Fibroblast of skin of abdomen (primary cell): ENCODE results near the gene GNAI3.

ENCODE experiments used
- DNase-seq: peaks from one replicate; pipeline ENCODE4 v3.0.0-alpha.2; 2013

Gene GNAI3

DNA sequence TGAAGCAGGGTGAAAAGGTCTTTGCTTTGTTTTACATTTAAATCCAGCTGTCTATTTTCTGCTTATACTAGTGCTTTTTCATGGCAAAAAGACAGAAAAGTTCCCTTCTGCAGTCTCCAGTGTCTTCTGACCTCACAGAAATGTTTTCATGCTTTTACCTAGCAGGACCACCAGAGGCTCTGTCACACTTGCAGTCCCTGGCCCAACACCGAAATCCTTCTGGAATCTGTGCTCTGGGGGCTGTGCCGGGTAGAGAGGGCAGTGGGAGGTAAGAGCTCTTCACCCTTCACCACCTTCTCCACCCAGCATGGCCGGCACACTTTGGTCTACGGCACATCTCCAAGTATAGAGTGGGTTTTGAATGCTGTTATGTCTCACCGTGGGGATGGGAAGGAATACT, 50.2 kb downstream of the GNAI3 start:
- DNase-seq, result no peak

DNA sequence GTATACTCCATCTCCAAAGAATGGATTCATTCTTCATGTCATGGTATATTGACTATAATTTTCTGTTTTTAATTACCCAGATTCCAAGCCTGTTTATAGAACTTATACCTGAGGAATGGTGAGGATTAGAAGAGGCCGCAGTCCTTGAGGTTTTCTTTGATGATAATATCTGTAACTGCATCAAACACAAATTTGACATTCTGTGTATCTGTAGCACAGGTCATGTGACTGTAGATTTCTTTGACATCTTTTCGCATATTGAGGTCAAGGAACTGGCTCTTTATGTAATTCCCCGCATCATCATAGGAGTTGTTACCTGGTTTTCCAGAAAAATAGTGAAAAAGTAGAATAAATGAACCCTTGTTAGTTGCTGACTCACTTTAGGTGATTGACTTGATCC, 54.8 kb downstream of the GNAI3 start:
- DNase-seq, result no peak

DNA sequence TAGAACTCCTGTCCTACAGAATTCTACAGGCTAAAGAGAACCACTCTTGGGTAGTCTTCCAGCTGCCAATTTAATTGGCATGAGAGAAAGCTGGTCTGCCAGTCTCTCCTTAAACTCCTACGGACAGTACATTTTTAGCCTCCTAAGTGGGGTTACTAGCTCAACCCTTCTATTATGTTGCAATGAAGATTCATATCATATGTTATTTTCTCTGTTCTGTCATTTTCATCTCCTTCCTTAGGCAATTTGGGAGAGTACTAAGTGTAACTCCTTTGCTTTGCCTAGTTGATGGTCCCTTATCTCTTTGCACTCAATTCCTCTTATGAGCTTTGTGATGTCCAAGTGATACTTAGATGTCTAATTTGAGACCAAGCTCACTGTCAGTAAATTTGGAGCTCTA, 57.0 kb downstream of the GNAI3 start:
- DNase-seq, result no peak

DNA sequence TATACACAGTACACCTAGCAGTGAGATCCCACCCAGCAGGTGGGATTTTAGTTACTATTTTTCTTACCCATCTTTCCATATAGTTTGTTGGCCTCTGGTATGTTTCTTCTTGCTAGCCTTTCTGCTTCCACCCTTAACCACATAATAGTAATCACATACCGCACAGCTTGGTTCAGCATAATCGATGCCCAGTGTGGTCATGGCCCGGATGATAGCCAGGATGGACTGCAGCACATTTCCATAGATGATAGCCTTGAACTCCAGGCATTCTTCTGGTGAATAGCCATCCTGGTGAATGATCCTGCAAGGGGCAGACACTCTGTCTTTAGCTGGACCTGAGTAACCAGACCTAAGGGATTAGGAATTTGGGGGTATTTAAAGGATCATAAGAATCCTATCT, 61.5 kb downstream of the GNAI3 start:
- no peak for DNase-seq

DNA sequence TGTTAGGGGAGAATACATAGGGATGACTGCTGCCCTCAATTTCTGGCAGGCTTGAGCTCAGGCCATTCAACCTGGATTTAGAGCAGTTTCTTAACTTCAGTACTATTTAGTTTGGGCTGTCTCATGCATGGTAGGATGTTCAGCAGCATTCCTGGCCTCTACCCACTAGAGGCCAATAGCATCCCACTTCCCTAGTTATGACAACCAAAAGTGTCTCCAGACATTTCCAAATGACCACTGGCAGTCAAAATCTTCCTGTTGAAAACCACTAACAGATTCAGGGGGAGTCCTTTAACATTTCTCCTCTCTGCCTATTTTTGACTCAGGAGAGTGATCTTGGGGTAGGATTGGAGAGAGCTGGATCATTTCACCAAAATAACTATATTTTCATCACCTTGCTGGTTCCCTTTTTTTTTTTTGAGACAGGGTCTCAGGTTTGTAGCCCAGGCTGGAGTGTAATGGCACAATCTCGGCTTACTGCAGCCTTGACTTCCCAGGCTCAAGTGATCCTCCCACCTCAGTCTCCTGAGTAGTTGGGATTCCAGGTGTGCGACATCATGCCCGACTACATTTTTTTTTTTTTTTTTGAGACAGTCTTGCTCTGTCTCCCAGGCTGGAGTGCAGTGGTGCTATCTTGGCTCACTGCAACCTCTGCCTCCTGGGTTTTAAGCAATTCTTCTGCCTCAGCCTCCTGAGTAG, 62.3 kb downstream of the GNAI3 start:
- DNase-seq, result peak; percentile 61

DNA sequence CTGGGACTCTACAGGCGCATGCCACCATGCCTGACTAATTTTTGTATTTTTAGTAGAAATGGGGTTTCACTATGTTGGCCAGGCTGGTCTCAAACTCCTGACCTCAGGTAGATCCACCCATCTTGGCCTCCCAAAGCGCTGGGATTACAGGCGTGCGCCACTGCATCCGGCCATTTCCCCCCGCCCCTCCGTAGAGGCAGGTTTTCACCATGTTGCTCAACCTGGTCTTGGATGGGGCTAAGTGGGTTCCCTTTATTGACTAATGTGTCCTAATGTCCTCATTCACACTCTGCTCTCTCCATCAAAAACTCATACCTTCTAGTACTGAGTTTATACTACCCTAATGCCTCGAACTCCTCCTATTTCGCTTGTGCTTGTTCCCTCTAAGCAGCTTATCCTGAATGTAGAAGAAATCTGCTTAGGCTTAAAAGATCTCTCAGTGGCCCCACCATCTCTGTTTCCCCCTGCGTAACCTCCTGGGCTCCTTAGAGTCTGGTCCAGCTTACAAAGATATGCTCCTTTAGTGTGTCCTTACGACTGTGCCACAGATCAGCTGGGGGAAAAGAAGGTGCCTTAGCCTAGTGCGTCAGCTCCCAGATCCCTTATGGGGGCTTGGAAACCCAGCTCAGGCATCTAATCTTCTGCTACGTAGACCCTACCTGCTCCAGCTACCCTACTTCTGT, 63.0 kb downstream of the GNAI3 start:
- DNase-seq, result no peak

DNA sequence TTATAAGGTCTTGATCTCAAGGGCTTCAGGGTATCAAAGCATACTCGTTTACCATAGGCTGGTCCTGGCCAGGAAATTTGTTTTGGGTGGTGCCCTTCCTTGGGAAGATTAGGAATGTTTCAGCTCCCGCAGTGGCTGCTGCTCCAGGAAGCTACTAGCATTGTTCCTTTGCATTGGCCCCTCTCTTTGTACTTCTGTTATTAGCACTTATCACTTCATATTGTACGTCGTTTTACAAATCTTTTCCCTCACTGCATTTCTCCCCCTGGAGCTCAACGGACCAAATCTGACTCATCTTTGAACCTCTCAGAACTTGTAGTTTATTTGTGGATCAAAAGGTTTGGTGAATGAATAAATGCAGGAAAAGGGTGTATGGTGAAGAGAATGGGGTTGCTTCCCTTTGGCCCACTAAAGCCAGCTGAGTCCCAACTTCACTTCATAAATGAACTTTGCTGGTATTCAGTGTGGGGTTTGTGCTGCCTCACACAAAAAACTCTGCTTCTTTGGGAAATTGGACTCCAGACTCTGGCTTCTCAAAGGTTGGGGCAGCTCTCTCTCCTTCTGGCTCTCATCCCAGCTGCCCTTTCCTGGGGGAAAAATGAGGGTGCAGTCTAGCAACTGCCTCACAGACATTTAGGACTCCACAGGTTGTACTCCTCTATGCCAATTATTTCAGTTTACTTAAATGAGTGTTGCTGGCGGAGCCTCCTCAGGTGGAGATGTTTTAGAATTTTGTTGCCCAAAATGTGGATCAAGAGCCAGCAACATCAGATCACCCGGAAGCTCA, 65.1 kb downstream of the GNAI3 start:
- peak; percentile 33 for DNase-seq

DNA sequence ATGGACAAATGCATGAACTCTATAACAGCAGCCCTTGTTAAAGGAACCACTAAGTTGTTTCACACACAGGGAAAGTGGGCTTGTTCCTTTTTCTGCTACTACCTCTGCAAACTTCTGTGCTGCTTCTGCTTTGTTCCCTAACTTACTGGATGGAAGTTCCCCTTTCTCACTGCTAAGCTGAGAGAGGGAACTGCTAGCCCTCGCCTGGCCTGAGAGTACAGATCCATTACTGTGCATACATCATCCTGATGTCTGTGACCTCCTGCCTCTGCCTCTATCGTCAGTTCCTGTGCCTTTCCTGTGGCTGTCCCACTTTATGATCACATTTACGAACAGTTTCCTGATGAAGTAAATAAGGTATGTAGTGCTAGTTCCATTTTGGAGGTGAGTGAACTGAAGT, 67.5 kb downstream of the GNAI3 start:
- no peak for DNase-seq

DNA sequence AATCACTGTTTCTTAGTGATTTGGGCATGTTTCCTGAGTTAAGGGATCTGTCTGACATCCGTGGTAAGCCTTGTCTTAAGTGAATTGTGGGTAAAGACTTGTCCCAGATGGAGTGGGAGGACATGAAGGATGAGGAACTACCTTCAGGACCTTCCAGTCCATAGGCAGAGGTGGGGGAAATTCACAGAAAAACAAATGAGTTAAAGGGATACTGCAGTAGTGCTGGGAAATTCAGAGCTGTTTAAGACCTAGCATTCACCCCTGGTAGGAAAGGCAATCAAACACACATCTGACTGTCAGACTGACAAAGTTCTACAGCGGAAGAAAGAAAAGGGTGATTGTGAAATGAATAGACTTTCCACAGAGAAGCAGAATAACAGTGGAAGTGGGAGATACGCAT, 68.0 kb downstream of the GNAI3 start:
- DNase-seq, result no peak

DNA sequence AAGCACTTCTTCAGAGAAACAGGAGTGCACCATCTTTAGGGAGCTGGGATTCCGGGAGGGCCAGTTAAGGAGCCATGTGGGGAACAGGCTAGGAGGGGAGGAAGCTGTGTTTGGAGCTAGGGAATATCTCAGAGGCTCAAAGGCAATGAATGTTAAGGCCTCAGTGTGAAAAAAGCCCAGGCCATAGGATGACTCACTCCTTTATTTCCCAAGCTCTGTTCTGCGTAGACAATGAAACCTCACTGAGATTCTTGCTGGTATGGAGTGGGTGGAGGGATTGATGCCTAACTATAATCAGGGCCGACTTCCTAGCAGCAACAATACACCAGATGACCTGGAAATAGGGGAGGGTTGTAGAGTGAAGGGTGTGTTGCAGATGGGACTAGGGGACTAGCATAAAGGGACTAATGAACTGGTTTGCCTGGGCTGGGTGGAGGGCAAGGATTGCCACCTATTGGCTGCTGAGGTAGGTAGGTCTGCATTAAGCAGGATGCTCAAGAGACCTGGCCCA, 68.9 kb downstream of the GNAI3 start:
- DNase-seq, result peak; percentile 90

DNA sequence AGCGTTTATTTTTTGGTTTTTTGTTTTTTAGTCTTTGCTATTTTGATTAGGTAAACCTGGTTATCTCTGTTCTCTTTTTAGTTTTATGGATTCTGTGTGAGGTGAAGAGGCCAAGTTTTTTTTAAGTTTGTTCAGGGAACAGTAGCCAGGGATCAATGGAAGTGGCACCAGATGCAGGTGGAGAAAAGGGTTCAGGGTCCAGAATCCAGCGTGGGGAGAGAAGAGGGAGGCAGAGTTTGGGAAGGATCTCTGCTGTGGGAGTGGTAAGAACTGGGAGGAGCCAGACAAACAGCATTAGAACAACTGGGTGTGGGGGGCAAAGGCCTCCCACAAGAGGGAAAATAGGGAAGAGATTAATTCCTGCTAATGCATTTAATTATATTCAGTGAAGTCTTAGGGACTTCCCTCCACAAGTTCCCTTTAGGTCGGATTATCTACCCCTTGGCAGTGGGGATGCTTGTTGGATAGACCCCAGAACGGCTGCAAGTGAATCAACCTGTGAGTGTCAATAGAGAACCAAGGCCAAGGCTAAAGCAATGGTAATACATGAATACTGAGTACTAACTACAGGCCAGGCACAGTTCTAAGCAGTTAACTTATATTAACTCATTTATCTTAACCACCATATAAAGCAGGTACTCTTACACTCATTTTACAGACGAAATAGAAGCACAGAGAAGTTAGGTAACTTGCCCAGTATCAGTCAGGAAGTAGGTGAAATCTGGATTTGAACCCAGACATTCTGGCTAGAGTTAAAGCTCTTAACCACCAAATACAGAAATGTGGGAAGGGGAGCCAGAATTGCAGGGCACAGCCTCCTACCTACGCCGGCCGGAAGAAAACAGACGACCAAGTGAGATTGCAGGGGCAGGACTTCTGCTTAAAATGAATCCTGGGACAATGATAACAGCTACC, 70.5 kb downstream of the GNAI3 start:
- DNase-seq, result no peak

DNA sequence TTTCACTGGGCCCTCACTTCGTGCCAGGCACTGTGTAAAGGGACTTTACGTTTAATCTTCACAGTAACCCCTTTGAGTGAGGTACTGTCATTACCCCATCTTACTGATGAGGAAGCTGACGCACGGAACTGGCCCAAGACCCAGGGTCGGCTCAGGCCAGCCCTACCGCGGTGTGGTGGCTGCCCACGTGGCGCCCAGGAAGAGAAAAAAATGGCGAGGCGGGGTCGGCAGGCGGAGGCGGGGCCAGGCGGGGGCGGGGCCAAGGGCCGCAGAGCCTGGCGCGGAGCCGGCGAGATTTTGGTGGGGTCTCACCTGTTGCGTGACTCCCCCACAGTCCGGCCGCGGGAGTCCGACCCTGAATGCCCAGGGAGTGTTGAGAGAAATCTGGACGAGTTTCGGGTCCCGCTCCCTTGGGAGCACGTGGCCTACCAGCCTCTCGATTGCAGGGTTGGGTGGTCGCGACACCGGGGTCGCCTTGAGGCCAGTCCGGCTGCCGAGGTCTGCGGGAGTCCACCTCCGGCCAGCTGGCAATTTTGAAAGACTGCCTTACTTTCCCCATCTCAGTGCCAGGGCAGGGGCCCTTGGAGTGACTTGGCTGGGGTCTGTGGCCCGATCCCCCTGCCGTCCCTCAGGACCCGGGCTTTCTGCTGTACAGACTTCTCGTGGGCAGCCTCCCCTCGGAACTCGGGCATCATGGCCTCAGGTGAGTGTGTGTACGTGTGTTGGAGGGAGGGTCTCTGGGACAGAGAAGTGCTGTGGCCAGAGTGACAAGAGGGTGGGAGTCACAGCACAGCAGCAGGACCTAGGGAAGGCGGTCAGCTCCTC, 71.4 kb downstream of the GNAI3 start, which contains the start of the genes AMPD2 and GNAT2:
AMPD2 (plus strand) TSS at position 262 of the 825 bp plus-strand sequence. CDS start 1,339 bp downstream, outside the sequence.
GNAT2 (minus strand) TSS at position 41 of the 825 bp plus-strand sequence. CDS start 6,746 bp downstream, outside the sequence.
- peak; percentile 85 for DNase-seq

DNA sequence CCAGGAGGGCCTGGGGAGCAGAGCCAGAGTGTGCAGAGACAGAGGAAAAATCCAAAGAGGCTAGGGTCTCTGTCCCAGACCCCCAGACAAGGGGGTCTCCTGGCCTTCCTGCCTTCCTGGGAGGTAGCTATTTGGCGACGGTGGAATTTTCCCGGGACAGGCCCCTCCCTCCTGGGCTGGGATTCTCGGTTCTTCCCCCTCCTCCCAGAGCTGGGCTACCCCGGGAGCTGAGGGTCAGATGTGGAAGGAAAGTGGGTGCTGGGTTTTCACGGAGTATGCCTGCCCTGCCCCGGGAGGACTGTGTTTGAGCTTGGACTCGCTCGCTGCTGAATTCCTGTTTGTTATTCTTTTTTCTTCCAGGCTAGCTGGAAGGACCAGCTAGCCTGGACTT, 72.0 kb downstream of the GNAI3 start:
- peak; percentile 76 for DNase-seq

DNA sequence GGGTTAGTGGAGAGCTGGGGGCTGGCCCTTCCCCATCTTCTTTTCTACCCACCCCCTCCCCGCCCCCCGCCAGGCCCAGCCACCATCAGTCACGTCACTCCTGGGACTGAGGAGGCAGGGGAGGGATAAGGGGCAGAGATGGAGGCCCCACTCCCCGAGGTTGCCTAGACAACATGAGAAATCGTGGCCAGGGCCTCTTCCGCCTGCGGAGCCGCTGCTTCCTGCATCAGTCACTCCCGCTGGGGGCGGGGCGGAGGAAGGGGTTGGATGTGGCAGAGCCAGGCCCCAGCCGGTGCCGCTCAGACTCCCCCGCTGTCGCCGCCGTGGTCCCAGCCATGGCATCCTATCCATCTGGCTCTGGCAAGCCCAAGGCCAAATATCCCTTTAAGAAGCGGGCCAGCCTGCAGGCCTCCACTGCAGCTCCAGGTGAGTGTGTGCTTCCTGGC, 72.4 kb downstream of the GNAI3 start:
- peak; percentile 96 for DNase-seq

DNA sequence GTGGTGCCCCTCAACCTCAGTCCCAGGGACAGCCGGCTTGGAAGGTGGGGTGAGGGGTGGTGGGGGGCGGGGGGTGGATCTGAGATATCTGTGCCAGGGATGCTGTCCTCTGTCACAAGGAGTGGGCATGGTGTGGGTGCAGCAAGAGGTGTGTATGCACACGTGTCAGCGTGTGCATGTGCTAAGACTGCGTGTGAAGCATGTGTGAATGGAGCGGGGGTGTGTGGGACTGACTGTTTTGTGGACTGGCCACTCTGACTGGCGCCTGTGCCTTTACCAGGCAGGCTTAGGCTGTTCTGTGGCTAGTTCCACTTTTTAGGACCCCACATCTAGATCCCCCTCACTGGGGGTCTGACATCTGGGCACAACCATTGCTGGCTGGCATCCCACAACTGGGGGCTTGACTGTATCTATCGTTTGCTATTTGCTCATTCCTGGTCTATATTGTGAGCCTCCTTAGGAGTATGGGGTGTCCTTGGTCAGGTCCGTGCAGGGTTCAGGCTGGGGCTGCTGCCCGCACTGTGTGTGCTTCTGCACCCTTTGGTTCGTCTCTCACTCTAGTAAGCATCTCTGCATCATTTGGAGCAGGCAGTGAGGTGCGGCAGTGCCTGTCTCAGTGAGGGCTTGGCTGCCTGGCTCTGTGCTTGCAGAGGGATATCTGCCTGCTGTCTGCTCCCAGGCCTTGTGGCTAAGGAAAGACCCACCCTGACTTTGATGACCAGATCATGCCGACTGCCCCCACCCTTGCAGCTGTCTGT, 73.1 kb downstream of the GNAI3 start:
- DNase-seq, result no peak

DNA sequence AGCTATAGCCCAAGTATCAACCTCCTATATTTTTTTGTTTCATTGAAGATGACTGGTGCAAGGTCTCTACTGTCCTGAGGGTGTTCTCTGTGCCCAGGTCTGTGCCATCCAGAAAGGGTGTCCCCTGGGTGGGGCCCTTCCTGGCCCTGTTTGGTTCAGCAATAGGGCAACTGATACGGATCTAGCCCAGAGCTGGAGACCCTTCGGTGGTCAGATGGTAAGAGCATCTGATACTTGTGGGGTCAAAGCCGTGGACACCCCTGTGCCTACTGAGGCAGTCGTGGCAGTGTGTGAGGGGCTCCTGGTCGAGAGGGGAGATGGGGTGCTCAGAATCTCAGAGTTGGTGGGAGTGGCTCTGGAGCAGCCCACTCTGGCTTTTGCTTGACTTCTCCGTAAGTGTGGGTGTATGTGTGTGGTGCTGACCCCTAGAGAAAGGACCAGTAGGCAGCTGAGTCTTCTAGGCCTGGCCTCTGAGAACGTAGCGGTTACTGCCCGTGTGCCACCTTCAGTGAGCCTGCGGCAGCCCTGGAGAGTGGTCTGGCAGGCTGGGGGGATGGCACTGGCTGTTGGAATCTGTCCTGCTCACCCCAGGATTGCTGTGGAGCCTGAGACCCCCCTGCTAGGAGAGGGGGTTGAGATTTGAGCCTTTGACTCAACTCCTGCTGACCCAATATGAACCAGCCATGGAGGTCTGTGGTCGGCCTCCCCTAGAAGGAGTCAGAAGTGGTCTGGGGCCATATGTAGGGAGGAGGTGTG, 73.9 kb downstream of the GNAI3 start:
- DNase-seq, result no peak

DNA sequence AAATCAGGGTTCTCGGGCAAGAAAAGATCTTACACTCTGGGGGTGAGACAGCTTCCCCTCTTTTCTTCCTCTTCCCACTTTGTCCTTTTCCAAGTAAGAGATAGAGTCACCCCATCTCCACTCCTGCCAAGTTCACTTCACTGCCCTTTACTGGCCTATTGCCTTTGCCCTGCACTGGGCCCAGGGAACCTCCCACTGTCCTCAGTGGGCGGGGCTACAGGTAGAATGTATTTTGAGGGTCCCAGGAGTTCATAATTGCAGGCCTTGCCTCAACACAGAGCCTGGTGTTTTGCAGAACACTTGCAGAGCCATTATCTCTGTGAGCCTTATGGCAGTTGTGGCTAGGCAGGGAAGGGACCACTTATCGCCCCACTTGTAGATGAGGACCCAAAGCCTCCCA, 74.5 kb downstream of the GNAI3 start:
- DNase-seq, result no peak

DNA sequence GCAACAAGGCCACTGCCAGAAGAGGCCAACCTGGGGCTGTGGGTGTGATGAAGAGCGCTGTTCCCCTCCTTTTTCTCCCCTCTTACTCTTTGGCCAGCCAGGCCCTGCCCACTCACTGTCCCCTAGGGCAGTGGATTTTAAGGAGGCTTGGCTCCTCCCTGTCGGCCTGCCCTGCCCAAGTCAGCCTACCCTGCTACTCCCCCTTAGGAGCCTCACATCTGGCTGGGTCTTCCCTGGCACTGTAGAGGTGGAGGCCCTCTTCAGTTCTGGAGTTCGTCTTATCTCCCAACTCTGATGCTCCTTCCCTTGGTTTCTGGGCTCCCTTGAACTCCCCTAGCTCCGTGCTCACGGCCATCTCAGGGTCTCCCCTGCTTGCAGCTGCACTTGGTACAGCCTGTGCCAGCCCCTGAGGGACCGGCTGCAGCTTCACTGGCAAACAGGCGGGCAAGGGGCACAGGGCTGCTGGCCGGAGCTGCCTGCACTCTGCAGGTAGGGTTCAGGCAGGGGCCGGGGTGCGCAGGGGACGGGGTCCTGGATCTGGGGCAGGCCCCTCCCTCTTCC, 75.3 kb downstream of the GNAI3 start:
- DNase-seq, result no peak
